ENCODE measurements around the gene ZNF423. TPM values are rescaled to one million over a fixed set of nuclear protein-coding genes. Genes with fewer than 3 reads are reported as not detected.

Gene ZNF423
- total RNA-seq (2014; rRNA removed; shearing (Covaris generic)), result 42.9 and 43.6 TPM in 2 replicates

DNA sequence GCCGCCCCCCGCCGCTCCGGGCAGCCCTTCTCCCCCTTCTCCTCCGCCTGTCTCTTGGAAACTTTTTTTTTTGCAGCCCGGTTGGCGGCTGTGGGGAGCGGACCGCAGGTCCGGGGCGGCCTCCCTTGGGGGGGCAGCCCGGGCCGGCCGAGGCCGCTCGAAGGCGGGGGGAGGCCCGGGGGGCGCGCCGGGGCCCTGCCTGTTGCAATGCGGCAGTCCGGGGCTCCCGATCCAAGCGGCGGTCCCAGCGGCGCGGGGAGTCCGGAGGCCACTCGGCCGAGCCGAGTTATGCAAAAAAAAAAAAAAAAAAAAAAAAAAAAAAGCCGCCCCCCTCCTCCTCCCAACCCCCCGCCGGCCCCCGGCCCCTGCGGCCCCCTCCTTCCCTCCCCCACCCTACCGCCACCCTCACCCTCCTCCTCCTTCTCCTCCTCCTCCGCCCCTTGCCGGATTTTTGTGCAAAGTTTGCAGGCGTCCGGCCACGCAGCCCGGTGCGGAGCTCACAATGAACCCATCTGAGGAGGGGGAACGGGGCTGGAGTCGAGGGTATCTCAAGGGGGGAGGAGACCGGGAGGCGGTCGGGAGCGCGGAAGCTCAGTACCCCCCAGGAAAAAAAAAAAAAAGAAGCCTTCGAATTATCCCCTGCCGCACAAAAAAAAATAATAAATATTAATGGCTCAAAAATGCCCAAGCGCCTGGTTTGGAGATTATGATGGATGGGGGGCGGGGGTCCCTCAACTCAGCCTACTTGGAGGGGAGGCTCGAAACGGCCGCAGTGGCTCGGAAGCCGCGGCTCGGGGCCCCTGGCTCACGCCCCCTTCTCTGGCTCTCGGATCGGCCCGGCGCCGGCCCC is at the start of gene ZNF423:
Gene ZNF423 (minus strand): TSS at position 291 of the 850 bp plus-strand sequence. CDS start 338 bp downstream, outside the sequence.
- peak; percentile 90 for DNase-seq
- H3K4me3 ChIP-seq (ENCODE audit: insufficient read depth, low read depth, low read length), result peak within 1 kb of the TSS; percentile 71
- H3K36me3 ChIP-seq (replicated peaks; ENCODE audit: control insufficient read depth, insufficient read depth, low read length), result no peaks in the 10 kb centered on the region
- peaks cover 22% of the 10 kb centered on the region for H3K27me3 ChIP-seq (ENCODE audit: control insufficient read depth, insufficient read depth, low read length)

DNA sequence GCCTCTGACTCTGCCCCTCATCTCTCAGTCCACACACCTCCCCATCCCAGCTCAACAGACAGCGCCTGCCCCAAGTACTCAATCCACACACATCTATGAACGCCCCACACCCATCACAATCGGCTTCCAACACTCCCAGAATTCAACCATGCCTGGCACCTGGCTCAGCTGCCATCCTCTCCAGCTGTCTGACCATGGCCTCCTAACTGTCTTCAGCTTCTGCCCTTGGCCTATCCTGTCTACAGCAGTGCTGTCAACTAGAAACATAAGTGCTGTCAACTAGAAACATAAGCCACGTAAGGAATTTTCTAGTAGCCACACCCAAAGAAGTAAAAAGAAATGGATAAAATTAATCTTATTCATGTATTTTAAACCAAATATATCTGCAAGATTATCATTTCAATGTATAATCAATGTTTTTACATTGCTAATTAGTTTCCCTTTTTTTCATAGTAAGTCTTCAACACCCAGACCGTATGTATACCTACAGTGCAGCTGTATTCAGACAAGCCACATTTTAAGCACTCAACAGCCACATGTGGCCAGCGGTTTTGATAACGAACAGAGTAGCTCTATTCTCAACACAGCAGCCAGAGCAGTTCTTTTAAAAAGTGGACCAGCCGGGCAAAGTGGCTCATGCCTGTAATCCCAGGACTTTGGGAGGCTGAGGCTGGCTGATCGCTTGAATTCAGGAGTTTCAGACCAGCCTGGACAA is 48.6 kb upstream of the ZNF423 start:
- no peaks in the 10 kb centered on the region for H3K36me3 ChIP-seq (replicated peaks; ENCODE audit: control insufficient read depth, insufficient read depth, low read length)
- DNase-seq, result no peak
- H3K4me3 ChIP-seq (ENCODE audit: insufficient read depth, low read depth, low read length), result no peak overlapping the region
- H3K27me3 ChIP-seq (ENCODE audit: control insufficient read depth, insufficient read depth, low read length), result no peaks in the 10 kb centered on the region

DNA sequence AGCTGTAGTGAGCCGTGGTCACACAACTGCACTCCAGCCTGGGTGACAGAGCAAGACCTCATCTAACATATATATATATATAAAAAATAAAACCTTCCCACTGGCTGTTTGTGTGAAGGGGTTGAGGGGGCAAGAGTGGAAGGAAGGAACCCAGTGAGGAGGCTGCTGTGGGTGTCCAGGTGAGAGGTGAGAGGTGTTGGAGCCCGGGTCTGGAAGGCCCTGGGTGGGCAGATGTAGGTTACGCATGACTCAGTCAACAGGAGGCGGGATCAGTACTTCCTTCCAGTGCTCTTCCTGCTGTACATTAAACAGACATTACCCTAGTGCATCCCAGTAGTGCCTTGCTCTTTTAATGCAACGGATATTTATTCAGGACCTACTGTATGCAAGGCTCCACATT is 47.0 kb upstream of the ZNF423 start:
- DNase-seq, result no peak
- Histone ChIP-seq H3K4me3 (ENCODE audit: insufficient read depth, low read depth, low read length) (no peak overlapping the region), H3K27me3 (ENCODE audit: control insufficient read depth, insufficient read depth, low read length) (no peaks in the 10 kb centered on the region), H3K36me3 (replicated peaks; ENCODE audit: control insufficient read depth, insufficient read depth, low read length) (no peaks in the 10 kb centered on the region)

DNA sequence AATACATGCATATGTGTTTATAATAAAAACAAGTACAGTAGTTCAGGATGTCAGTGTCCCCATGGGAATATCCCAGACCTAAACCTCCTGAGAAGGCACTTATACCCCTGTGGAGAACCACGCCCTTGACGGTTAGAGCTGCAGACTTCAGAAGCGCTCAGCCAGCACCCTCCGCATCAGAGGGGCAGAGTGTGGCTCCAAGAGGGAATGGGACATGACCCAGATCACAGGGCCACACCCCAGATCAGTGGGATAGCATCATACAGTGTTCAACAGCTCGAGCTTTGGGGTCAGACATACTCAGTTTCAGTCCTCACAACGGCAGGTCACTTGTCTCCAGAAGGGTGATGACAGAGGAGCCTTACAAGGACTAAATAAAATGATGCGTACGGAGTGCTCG is 45.8 kb upstream of the ZNF423 start:
- Histone ChIP-seq H3K36me3 (replicated peaks; ENCODE audit: control insufficient read depth, insufficient read depth, low read length) (no peaks in the 10 kb centered on the region), H3K4me3 (ENCODE audit: insufficient read depth, low read depth, low read length) (no peak overlapping the region), H3K27me3 (ENCODE audit: control insufficient read depth, insufficient read depth, low read length) (no peaks in the 10 kb centered on the region)
- no peak for DNase-seq

DNA sequence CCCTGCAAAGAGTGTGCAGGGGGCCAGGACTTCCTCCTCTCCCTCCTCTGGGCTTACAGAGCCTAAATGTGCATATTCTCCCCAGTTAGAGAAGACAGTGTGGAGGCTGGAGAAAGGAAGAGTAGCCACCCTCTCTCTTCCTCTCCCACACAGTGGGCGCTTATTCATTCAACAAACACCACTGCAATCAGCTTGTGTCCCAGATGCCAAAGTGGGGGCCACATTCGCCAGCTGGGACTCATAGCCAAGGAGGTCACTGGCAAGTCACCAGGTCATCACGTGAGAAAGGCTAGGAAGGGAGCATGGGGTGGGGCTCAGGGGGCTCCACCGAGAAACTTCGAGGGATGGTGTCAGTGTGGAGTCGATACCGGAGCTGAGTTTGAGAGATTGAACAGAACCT is 45.0 kb upstream of the ZNF423 start:
- Histone ChIP-seq H3K4me3 (ENCODE audit: insufficient read depth, low read depth, low read length) (no peak overlapping the region), H3K27me3 (ENCODE audit: control insufficient read depth, insufficient read depth, low read length) (no peaks in the 10 kb centered on the region), H3K36me3 (replicated peaks; ENCODE audit: control insufficient read depth, insufficient read depth, low read length) (no peaks in the 10 kb centered on the region)
- no peak for DNase-seq

DNA sequence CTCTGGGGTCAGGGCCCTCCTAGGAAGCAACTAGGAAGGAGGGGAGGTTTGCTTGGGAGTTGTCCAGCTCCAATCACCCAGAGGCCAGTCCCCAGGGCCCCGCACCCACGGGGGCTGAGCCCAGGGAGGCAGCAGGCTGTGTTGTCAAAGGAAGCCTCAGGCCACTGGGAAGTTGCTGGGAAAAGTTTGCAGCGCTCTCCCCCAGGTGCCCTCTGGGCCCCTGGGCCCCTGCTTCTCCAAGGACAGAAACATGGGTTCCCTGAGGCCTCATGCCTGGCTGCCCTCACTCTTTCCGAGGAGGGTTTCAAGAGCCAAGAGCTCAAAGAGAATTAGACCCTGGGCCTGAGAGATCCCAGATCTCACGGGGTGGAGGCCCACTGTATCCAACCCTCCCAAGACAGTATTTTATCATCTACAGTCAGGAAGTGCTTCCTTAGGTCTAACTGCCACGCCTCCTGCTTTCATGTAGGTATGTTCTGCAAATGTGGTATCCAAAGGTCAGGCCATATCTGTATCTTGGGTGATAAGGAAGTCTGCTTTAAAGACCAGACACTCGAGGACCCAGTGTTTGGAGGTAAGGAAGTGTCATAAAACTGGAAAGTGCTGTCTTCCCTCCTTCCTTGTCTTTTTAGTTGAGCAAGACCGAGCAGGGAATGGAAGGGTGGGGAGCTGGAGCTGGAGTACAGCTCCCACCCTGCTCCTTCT is 44.2 kb upstream of the ZNF423 start:
- H3K36me3 ChIP-seq (replicated peaks; ENCODE audit: control insufficient read depth, insufficient read depth, low read length), result no peaks in the 10 kb centered on the region
- no peak for DNase-seq
- no peaks in the 10 kb centered on the region for H3K27me3 ChIP-seq (ENCODE audit: control insufficient read depth, insufficient read depth, low read length)
- no peak overlapping the region for H3K4me3 ChIP-seq (ENCODE audit: insufficient read depth, low read depth, low read length)

DNA sequence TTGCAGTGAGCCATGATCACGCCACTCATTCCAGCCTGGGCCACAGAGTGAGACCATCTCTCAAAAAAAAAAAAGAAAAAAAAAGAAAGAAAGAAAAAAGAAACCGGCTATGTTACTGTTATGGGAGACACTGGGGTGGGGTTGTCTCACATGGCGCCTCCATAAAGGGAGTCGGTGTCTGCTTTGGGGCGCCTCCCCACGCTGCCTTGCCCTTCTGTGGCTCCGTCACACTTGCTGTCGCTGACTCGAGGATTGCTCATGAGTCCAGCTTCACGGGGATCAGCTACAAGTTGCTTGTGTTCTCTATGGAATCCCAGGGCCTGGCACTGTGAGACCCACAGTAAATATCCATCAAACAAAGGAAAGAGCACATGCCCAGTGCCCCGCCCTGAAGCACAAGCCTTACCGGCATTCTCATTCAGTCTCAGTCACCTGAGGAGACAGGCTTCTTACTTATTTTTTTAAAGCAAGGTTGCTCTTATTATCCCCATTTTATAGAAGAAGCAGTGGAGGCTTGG is 40.6 kb upstream of the ZNF423 start:
- no peak for DNase-seq
- Histone ChIP-seq H3K4me3 (ENCODE audit: insufficient read depth, low read depth, low read length) (no peak overlapping the region), H3K36me3 (replicated peaks; ENCODE audit: control insufficient read depth, insufficient read depth, low read length) (no peaks in the 10 kb centered on the region)

DNA sequence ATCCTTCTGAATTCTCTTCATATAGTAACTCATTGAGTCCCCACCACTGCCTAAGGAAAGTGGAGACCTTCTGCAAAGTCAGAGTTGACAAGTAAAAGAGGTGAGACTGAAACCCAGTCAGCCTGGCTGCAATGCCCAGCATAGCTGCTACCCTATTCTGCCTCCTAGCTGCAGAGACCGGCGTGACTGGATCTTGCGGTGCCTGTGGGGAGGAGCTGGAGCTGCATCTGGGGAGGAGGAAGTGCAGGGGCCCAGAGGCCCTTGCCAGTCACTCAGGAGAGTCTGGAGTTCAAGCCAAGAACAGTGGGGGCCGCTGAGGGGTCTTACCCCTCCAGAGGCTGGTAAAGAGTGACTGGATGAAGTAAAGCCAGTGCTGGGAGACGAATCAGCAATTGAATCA is 35.0 kb upstream of the ZNF423 start:
- no peaks in the 10 kb centered on the region for H3K27me3 ChIP-seq (ENCODE audit: control insufficient read depth, insufficient read depth, low read length)
- no peaks in the 10 kb centered on the region for H3K36me3 ChIP-seq (replicated peaks; ENCODE audit: control insufficient read depth, insufficient read depth, low read length)
- peak; percentile 87 for DNase-seq
- no peak overlapping the region for H3K4me3 ChIP-seq (ENCODE audit: insufficient read depth, low read depth, low read length)

More for the DNA sequence above, 40.6 kb upstream of the ZNF423 start:
- no peaks in the 10 kb centered on the region for H3K27me3 ChIP-seq (ENCODE audit: control insufficient read depth, insufficient read depth, low read length)

DNA sequence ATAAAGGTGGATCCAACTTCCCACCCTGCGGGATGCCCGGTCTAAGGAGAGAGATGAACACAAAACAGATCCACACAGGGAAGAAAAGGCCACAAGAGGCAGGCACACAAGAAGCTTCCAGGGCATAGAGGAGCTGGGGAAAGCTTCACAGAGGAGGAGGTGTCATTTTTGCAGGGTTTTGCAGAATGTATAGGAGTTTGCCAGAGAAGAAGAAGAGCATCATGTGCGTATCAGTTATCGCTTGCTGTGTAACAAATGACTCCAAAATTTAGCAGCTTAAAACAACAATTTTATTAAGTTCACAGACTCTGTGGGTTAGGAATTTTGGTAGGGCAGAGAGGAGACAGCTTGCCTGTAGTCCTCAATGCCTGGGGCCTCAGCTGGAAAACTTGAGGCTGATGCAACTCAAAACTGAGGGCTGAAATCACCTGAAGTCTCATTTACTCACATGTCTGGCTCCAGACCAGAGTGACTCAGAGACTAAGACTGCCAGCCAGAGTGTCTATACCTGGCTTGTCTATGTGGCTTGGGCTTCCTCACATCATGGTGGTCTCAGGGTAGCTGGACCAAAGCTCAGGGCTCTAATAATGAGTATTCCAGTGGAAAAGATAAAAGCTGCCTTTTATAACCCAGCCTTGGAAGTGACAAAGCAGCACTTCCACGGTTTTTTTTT is 33.9 kb upstream of the ZNF423 start:
- no peaks in the 10 kb centered on the region for H3K36me3 ChIP-seq (replicated peaks; ENCODE audit: control insufficient read depth, insufficient read depth, low read length)
- DNase-seq, result no peak
- no peaks in the 10 kb centered on the region for H3K27me3 ChIP-seq (ENCODE audit: control insufficient read depth, insufficient read depth, low read length)
- no peak overlapping the region for H3K4me3 ChIP-seq (ENCODE audit: insufficient read depth, low read depth, low read length)

DNA sequence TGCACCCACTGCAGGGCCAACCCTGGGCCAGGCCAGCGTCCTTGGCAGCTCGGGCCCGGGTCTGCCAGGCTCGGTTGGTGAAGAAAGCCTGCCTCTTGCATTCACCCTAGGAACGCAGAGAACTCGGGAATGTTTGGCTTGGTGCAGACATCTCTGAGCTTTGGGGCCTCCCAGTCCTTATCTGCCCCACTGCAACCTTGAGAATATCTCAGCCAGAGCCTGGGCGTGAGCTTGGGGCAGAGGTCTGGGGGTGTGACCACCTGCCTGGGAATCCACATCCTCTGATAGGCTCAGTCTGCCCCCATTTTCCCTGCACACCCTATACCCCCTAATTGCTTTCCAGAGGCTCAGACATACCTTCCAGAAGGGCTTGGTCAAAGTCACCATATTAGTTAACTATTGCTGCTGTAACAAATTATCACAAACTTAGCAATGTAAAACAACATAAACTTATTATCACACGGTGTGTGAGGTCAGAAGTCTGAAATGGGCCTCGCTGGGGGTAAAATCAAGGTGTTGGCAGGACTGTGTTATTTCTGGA is 30.7 kb upstream of the ZNF423 start:
- DNase-seq, result no peak
- H3K27me3 ChIP-seq (ENCODE audit: control insufficient read depth, insufficient read depth, low read length), result no peaks in the 10 kb centered on the region
- no peaks in the 10 kb centered on the region for H3K36me3 ChIP-seq (replicated peaks; ENCODE audit: control insufficient read depth, insufficient read depth, low read length)
- H3K4me3 ChIP-seq (ENCODE audit: insufficient read depth, low read depth, low read length), result no peak overlapping the region

DNA sequence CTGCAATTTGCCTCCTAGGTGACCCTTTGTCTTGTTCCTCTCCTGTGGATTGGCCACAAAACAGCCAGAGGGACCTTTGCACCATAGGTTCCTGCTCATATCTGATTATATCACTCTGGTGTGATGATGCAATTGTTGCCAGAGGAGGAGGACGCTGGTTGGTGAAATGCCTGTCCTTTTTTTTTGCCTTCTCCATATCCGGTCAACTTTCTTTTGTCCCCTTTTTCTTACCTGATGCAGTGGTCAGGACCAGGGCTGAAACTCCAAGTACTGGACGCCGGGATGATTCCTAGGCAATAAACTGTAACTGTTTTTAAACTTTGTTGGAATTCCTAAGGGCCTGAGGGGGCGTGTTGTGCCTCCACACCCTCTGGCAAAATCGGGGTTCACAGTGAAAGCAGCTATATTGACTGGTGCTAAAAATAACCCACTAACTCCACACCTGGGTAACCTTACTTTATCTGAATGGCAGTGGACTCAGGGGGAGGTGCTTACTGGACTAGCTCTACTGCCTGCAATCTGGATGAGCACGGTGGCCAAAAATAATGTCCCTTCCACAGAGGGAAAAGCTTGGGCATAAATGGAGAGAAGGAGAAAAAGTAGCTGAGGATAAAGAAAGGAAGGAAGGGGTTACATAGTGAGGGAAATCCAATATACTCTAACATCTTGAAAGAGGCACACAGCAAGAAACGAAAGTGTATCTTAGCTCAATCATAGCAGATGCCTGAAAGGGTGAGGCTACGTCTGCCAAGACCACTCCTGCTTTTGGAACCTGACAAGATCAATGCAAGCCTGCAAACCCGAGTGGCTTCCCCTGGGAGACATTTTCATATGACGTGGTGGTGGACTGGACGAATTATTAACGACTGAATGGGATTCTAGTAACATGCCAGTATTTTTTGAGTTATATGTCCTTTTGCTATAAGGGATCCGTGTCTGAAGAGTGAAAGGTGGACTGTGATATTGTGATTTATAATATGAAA is 28.4 kb upstream of the ZNF423 start:
- no peak for DNase-seq
- H3K36me3 ChIP-seq (replicated peaks; ENCODE audit: control insufficient read depth, insufficient read depth, low read length), result no peaks in the 10 kb centered on the region
- H3K27me3 ChIP-seq (ENCODE audit: control insufficient read depth, insufficient read depth, low read length), result no peaks in the 10 kb centered on the region
- no peak overlapping the region for H3K4me3 ChIP-seq (ENCODE audit: insufficient read depth, low read depth, low read length)

DNA sequence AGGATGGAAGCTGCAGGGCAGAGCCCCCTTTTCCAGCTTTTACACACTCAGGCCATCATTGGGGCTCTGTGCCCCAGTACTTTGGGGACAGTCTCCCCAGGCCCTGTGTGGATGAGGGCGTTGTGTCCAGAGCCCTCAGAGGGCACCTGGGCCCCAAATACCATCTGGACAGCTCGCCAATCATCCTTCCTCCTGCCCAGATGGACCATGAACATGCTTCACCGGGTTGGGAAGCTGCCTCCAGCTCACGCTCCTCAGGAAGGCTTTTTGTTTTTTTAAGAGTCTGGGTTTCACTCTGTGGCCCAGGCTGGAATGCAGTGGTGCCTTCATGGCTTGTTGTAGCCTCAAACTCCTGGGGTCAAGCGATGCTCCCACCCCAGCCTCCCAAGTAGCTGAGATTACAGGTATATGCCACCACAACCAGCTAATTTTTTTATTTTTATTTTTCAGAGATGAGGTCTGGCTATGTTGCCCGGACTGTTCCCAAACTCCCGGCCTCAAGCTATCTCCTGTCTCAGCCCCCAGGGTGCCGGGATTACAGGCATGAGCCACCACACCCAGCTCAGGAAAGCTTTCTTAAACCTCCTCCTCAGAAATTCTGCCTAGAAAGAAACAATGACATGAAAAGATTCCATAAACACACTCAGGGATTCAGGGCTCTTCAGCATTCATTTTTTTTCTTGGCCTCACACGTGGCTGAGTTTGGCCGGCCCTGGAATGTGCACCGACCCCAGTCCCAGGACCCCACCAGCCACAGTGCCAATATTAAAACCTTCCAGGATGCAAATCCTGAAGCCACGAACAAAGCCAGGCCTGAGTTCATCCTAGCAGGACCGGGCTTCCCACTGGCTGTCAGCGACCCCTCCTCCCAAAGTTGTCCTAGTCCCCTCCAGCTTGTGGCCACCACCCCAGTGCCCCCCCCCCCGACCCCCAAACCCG is 27.4 kb upstream of the ZNF423 start:
- no peak for DNase-seq
- H3K36me3 ChIP-seq (replicated peaks; ENCODE audit: control insufficient read depth, insufficient read depth, low read length), result no peaks in the 10 kb centered on the region
- no peaks in the 10 kb centered on the region for H3K27me3 ChIP-seq (ENCODE audit: control insufficient read depth, insufficient read depth, low read length)
- no peak overlapping the region for H3K4me3 ChIP-seq (ENCODE audit: insufficient read depth, low read depth, low read length)

Measured in H7 (cell line).